Measurements from ENCODE around the gene ALKBH7.
"Not testable (repeated sequence)": the region's sequence is repeated elsewhere in the genome, so short reads cannot be mapped to it uniquely, and the experiment has no call there.

ALKBH7 gene

DNA sequence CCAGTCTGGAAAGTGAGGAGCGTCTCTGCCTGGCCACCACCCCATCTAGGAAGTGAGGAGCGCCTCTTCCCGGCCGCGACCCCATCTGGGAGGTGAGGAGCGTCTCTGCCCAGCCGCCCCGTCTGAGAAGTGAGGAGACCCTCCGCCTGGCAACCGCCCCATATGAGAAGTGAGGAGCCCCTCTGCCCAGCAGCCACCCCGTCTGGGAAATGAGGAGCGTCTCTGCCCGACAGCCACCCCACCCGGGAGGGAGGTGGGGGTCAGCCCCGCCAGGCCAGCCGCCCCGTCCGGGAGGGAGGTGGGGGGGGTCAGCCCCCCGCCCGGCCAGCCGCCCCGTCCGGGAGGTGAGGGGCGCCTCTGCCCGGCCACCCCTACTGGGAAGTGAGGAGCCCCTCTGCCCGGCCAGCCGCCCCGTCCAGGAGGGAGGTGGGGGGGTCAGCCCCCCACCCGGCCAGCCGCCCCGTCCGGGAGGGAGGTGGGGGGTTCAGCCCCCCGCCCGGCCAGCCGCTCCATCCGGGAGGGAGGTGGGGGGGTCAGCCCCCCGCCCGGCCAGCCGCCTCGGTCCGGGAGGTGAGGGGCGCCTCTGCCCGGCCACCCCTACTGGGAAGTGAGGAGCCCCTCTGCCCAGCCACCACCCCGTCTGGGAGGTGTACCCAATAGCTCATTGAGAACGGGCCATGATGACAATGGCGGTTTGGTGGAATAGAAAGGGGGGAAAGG, 17.1 kb upstream of the ALKBH7 start:
- H3K4me3 ChIP-seq; in situ Hi-C loops (cut with MboI; ENCODE audit: low sequenced_read_pairs); H3K9me3 ChIP-seq; H3K27me3 ChIP-seq (ENCODE audit: low read depth); H3K36me3 ChIP-seq (replicated peaks); DNase-seq (ENCODE audit: low spot score in 2 of 2); H3K4me1 ChIP-seq: not testable (repeated sequence)

DNA sequence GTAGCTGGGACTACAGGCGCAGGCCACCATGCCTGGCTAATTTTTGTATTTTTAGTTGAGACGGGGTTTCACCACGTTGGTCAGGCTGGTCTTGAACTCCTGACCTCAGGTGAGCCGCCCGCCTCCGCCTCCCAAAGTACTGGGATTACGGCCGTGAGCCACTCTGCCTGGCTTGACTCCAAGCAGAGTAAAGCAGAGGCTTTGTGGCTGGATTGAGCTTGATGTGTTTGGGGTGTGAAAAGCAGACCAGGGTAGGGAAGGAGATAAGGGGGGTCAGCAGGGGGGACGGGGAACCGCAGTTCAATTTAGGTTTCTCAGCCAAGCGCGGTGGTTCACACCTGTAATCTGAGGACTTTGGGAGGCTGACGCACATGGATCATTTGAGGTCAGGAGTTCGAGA, 15.4 kb upstream of the ALKBH7 start:
- no peaks in the 10 kb centered on the region for H3K4me1 ChIP-seq
- no peaks in the 10 kb centered on the region for H3K9me3 ChIP-seq
- H3K27me3 ChIP-seq (ENCODE audit: low read depth): no peaks in the 10 kb centered on the region
- in situ Hi-C loops (cut with MboI; ENCODE audit: low sequenced_read_pairs): no loop called here
- H3K36me3 ChIP-seq (replicated peaks): no peaks in the 10 kb centered on the region
- no peak overlapping the region for H3K4me3 ChIP-seq
- DNase-seq (ENCODE audit: low spot score in 2 of 2): no peak

DNA sequence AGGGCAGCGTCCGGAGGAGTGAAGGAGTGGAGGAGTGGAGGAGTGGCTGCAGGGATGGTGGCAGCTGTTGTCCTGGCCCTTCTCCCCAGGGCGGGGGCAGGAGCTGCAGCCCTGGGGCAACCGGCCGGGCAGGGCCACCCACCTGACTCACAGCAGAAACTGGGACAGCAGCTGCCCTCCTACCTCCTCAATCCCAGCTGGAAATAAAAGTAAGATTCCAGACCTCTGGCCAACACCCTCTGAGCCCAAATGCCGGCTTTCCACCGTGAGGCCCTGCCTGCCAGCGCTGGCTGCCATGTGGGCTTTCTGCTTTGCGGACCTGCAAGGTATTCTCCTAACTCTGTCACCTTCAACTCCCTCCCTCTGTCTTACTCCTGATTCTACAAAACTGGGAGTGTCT, 14.6 kb upstream of the ALKBH7 start:
- no peaks in the 10 kb centered on the region for H3K27me3 ChIP-seq (ENCODE audit: low read depth)
- no peak overlapping the region for H3K4me3 ChIP-seq
- no peaks in the 10 kb centered on the region for H3K4me1 ChIP-seq
- H3K9me3 ChIP-seq: no peaks in the 10 kb centered on the region
- DNase-seq (ENCODE audit: low spot score in 2 of 2): no peak
- H3K36me3 ChIP-seq (replicated peaks): peaks cover under 1% of the 10 kb centered on the region; the same call in 1 of the 2 replicates
- in situ Hi-C loops (cut with MboI; ENCODE audit: low sequenced_read_pairs): no loop called here

DNA sequence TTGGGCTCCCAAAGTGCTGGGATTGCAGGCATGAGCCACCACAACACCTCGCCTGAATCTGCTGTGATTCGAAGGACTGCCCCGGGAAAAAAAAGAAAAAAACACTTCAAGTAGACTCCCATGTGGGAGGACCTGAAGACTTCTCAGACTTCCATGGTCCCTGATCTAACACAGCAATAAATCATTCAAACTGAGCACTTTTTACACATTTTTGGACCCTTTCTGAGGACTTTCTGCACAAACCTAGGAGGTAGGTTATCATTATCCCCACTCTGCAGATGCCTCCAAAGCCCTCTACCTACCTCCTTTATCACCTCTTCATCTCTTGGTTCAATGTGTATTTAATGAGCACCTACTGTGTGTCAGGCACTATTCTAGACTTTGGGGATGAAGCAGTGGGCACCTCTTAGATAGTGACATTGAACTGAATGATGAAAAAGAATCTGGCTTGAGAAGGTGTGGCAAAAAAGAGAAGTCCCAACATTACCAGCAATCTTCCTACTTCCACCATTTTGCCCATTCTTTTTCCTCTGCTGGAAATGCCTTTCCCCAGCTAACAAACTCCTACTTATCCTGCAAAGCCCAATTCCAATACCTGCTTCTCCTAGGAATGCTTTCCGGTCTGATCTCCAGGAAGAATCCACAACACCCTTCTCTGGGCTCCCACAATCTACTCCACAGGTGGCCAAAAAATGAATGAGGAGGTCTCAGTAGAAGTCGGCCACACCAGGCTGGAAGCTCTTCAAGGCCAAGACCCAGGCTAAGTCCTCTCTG, 12.8 kb upstream of the ALKBH7 start:
- Histone ChIP-seq H3K36me3 (replicated peaks) (peaks cover 14% of the 10 kb centered on the region), H3K9me3 (no peaks in the 10 kb centered on the region), H3K27me3 (ENCODE audit: low read depth) (no peaks in the 10 kb centered on the region), H3K4me3 (no peak overlapping the region), H3K4me1 (no peaks in the 10 kb centered on the region)
- in situ Hi-C loops (cut with MboI; ENCODE audit: low sequenced_read_pairs): no loop called here
- no peak for DNase-seq (ENCODE audit: low spot score in 2 of 2)

DNA sequence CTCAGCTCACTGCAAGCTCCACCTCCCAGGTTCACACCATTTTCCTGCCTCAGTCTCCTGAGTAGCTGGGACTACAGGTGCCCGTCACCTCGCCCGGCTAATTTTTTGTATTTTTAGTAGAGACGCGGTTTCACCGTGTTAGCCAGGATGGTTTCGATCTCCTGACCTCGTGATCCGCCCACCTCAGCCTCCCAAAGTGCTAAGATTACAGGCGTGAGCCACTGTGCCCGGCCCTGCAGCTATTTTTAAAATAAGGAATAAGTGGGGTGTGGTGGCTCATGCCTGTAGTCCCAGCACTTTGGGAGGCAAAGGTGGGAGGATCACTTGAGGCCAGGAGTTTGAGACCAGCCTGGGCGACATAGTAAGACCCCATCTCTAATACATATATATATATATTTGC, 12.1 kb upstream of the ALKBH7 start:
- H3K9me3 ChIP-seq, H3K4me3 ChIP-seq: not testable (repeated sequence)

DNA sequence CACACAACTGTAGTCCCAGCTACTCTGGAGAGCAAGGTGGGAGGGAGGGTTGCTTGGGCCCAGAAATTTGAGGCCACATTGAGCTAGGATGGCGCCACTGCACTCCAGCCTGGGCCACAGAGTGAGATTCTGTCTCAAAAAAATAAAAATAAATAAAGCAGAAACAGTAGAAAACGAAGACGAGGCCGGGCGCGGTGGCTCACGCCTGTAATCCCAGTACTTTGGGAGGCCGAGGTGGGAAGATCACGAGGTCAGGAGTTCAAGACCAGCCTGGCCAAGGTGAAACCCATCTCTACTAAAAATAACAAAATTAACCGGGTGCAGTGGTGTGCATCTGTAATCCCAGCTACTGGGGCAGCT, 11.8 kb upstream of the ALKBH7 start:
- Histone ChIP-seq H3K36me3 (replicated peaks) (peaks cover 24% of the 10 kb centered on the region), H3K4me3 (peak overlapping the region; percentile 78)
- DNase-seq (ENCODE audit: low spot score in 2 of 2); H3K27me3 ChIP-seq (ENCODE audit: low read depth); in situ Hi-C loops (cut with MboI; ENCODE audit: low sequenced_read_pairs); H3K4me1 ChIP-seq; H3K9me3 ChIP-seq: not testable (repeated sequence)

More for the DNA sequence above, 12.1 kb upstream of the ALKBH7 start:
- H3K4me1 ChIP-seq; H3K27me3 ChIP-seq (ENCODE audit: low read depth); DNase-seq (ENCODE audit: low spot score in 2 of 2); in situ Hi-C loops (cut with MboI; ENCODE audit: low sequenced_read_pairs): not testable (repeated sequence)
- peaks cover 20% of the 10 kb centered on the region for H3K36me3 ChIP-seq (replicated peaks)

DNA sequence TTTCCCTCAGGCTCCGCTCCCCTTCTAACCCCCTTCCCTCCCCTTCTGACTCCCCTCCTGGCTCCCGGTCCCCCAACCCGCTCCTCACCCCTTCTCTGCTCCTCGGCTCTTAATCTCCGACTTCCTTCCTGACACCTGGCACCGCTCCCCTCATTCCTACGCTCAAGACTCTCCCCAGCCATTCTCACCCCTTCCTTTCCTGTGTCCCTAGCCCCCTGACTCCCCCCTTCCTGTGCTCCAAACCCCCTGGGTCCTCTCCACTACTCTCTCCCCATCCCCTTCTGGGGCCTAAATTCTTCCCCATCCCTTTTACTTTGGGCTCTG, 10.6 kb upstream of the ALKBH7 start:
- no peak for DNase-seq (ENCODE audit: low spot score in 2 of 2)
- in situ Hi-C loops (cut with MboI; ENCODE audit: low sequenced_read_pairs): no loop called here
- Histone ChIP-seq H3K9me3 (no peaks in the 10 kb centered on the region), H3K4me1 (no peaks in the 10 kb centered on the region), H3K27me3 (ENCODE audit: low read depth) (no peaks in the 10 kb centered on the region), H3K4me3 (peak overlapping the region; percentile 78), H3K36me3 (replicated peaks) (peaks cover 34% of the 10 kb centered on the region)

DNA sequence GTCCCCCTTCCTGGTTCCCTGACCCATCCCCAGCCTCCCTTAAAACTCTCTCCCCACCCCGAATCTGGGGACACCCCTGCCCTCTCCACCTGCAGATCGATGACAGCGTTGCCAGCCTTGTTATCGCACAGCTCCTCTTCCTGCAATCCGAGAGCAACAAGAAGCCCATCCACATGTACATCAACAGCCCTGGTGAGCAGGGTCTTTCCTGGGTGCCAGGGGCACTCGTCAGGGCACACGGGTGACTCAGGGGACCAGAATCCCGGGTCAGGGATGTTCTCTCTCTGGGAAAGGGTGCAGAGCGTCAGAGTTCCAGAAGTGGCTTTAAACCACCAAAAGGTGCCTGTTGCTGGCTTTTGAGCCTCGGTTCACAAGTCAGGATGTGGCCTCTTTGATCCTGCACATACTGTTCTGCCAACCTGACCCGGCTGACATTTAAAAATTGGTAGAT, 10.2 kb upstream of the ALKBH7 start:
- no peaks in the 10 kb centered on the region for H3K4me1 ChIP-seq
- no peaks in the 10 kb centered on the region for H3K9me3 ChIP-seq
- peaks cover 35% of the 10 kb centered on the region for H3K36me3 ChIP-seq (replicated peaks)
- peak overlapping the region; percentile 78 for H3K4me3 ChIP-seq
- no peak for DNase-seq (ENCODE audit: low spot score in 2 of 2)
- H3K27me3 ChIP-seq (ENCODE audit: low read depth): no peaks in the 10 kb centered on the region
- in situ Hi-C loops (cut with MboI; ENCODE audit: low sequenced_read_pairs): no loop called here

DNA sequence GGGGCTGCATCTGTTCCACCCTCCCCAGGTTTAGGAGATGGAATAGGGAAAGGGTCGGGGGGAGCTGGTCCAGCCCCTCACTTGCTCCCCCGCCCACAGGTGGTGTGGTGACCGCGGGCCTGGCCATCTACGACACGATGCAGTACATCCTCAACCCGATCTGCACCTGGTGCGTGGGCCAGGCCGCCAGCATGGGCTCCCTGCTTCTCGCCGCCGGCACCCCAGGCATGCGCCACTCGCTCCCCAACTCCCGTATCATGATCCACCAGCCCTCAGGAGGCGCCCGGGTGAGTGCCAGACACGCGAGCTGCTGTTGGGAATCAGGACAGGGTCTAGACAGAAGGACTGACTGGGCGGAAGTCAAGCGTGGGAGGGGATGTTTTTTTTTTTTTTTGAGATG, 8.2 kb upstream of the ALKBH7 start:
- Histone ChIP-seq H3K4me1 (no peaks in the 10 kb centered on the region), H3K36me3 (replicated peaks) (peaks cover 47% of the 10 kb centered on the region), H3K4me3 (no peak overlapping the region), H3K9me3 (no peaks in the 10 kb centered on the region), H3K27me3 (ENCODE audit: low read depth) (no peaks in the 10 kb centered on the region)
- DNase-seq (ENCODE audit: low spot score in 2 of 2): no peak
- in situ Hi-C loops (cut with MboI; ENCODE audit: low sequenced_read_pairs): no loop called here

DNA sequence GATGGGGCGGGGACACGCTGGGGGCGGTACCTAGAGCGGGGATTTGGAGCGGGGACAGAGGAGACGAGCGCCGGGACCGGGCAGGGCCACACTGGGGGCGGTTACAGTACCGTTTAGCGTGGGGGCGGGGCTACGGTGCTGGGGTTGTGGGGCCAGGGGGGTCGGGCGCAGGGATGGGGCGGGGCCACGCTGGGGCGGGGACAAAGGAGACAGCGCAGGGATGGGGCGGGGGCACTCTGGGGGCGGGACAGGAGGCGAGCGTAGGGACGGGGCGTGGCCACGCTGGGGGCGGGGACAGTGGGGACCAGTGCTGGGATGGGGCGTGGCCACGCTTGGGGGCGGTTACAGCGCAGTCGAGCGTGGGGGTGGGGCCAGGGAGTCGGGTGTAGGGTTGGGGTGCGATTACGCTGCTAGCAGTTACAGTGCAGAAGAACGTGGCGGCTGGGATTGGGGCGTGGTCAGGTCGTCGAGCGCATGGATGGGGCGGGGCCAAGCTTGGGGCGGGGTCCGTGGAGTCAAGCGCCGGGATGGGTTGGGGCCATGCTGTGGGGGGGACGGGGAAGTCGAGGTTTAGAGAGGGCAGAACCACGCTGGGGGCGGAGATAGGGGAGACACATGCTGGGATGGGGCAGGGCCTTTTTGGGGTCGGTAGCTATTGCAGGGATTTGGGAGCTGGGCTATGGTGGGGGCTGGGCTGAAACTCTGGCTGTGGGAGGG, 660 bp downstream of the ALKBH7 start:
- H3K4me3 ChIP-seq: peak overlapping the region; percentile 90
- H3K27me3 ChIP-seq (ENCODE audit: low read depth): no peaks in the 10 kb centered on the region
- H3K36me3 ChIP-seq (replicated peaks): peaks cover 5% of the 10 kb centered on the region; the same call in 1 of the 2 replicates
- peak; percentile 94 to 100 for DNase-seq (ENCODE audit: low spot score in 2 of 2)
- in situ Hi-C loops (cut with MboI; ENCODE audit: low sequenced_read_pairs): no loop called here
- H3K4me1 ChIP-seq: peaks cover 19% of the 10 kb centered on the region
- no peaks in the 10 kb centered on the region for H3K9me3 ChIP-seq

DNA sequence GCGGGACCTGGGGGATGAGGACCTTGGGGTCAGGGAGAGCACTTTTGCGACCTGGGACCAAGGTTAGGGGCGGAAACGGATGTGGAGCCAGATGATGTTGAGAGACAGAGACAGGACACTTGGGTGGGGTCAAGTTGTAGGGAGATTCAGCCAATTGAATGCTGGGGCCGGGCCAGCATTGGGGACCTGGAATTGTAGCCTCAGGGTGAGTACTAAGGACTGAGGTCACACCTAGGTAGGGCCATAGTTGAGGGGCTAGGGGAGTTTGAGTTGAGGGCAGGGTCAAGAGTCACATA, 1.2 kb downstream of the ALKBH7 start:
- Histone ChIP-seq H3K4me3 (peak overlapping the region; percentile 29), H3K36me3 (replicated peaks) (peaks cover 2% of the 10 kb centered on the region), H3K9me3 (no peaks in the 10 kb centered on the region), H3K27me3 (ENCODE audit: low read depth) (no peaks in the 10 kb centered on the region), H3K4me1 (peaks cover 19% of the 10 kb centered on the region)
- in situ Hi-C loops (cut with MboI; ENCODE audit: low sequenced_read_pairs): no loop called here
- DNase-seq (ENCODE audit: low spot score in 2 of 2): no peak

DNA sequence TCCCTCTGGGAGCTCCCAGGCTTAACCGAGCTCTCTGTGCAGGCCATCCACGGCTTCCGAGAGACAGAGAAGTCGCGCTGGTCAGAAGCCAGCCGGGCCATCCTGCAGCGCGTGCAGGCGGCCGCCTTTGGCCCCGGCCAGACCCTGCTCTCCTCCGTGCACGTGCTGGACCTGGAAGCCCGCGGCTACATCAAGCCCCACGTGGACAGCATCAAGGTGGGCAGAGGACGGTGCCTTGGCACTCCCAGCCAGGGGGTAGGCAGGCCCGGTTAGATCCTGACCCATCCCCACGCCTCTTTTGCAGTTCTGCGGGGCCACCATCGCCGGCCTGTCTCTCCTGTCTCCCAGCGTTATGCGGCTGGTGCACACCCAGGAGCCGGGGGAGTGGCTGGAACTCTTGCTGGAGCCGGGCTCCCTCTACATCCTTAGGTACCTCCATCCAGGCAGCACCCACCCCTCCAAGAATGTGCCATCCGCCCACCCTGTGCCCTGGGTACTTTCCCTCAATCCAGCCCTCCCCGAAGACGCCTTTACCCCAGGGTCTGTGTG, 1.6 kb downstream of the ALKBH7 start:
- peaks cover 19% of the 10 kb centered on the region for H3K4me1 ChIP-seq
- H3K4me3 ChIP-seq: no peak overlapping the region
- in situ Hi-C loops (cut with MboI; ENCODE audit: low sequenced_read_pairs): no loop called here
- H3K27me3 ChIP-seq (ENCODE audit: low read depth): no peaks in the 10 kb centered on the region
- H3K36me3 ChIP-seq (replicated peaks): peaks cover 7% of the 10 kb centered on the region
- H3K9me3 ChIP-seq: no peaks in the 10 kb centered on the region
- no peak for DNase-seq (ENCODE audit: low spot score in 2 of 2)

DNA sequence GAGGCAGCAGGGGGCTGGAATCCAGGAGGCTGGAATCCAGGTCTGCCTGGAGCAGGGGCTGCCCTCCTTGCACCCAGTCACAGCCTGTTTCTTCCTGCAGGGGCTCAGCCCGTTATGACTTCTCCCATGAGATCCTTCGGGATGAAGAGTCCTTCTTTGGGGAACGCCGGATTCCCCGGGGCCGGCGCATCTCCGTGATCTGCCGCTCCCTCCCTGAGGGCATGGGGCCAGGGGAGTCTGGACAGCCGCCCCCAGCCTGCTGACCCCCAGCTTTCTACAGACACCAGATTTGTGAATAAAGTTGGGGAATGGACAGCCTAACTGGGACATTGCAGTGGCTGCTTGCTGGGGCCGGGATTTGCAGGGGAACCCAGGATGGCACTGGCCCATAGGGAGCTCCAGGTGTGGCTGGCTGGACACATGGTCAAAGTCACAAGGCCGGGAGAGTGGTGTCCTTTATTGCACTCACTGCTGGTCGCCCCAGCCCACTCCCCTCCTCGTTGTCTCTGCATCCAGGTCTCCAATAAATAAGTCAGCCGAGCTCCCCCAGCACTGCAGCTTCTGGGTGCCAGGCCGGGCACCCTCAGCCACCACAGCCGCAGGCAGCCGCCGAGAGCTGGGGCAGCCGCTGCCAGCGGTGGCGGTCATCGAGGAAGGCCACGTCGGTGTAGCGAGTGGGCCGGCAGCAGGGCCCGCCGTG, 2.3 kb downstream of the ALKBH7 start:
- in situ Hi-C loops (cut with MboI; ENCODE audit: low sequenced_read_pairs): no loop called here
- Histone ChIP-seq H3K4me1 (peaks cover 19% of the 10 kb centered on the region), H3K9me3 (no peaks in the 10 kb centered on the region), H3K27me3 (ENCODE audit: low read depth) (no peaks in the 10 kb centered on the region), H3K36me3 (replicated peaks) (peaks cover 11% of the 10 kb centered on the region), H3K4me3 (no peak overlapping the region)
- no peak for DNase-seq (ENCODE audit: low spot score in 2 of 2)
